Non-pigmented ciliary epithelial cell (primary cell): ENCODE measurements around the gene GPR137B.
"Not testable (repeated sequence)": the region's sequence is repeated elsewhere in the genome, so short reads cannot be mapped to it uniquely, and the experiment has no call there.

Experiments used
- DNase-seq: peaks from one replicate; pipeline ENCODE4 v3.0.0-alpha.2; 2010; ENCODE audit warnings: low read depth

Gene GPR137B

GRCh38 chr1:236144446-236145150 is 2.3 kb downstream of the GPR137B start:
- DNase-seq, result no peak

- DNase-seq, result no peak
Observed at GRCh38 chr1:236147068-236147467, 4.7 kb downstream of the GPR137B start.

- no peak for DNase-seq
Observed at GRCh38 chr1:236147521-236148469, 5.5 kb downstream of the GPR137B start.

- no peak for DNase-seq
Observed at GRCh38 chr1:236148470-236148845, 6.1 kb downstream of the GPR137B start.

- DNase-seq, result no peak
Observed at GRCh38 chr1:236149003-236149595, 6.8 kb downstream of the GPR137B start.

GRCh38 chr1:236149696-236150228 is 7.4 kb downstream of the GPR137B start:
- DNase-seq, result no peak

- no peak for DNase-seq
Observed at GRCh38 chr1:236150311-236150955, 8.1 kb downstream of the GPR137B start.

- DNase-seq, result no peak
Observed at GRCh38 chr1:236150986-236151385, 8.6 kb downstream of the GPR137B start.

GRCh38 chr1:236151739-236152424 is 9.5 kb downstream of the GPR137B start:
- DNase-seq, result no peak

GRCh38 chr1:236154126-236154525 is 11.8 kb downstream of the GPR137B start:
- no peak for DNase-seq

- DNase-seq, result no peak
Observed at GRCh38 chr1:236154671-236155398, 12.5 kb downstream of the GPR137B start.

GRCh38 chr1:236155399-236155767 is 13.0 kb downstream of the GPR137B start:
- DNase-seq, result no peak

- DNase-seq, result no peak
Observed at GRCh38 chr1:236155841-236156503, 13.6 kb downstream of the GPR137B start.

- DNase-seq, result no peak
Observed at GRCh38 chr1:236156512-236157208, 14.3 kb downstream of the GPR137B start.

GRCh38 chr1:236158072-236158471 is 15.7 kb downstream of the GPR137B start:
- DNase-seq, result not testable (repeated sequence)

GRCh38 chr1:236158719-236159118 is 16.4 kb downstream of the GPR137B start:
- no peak for DNase-seq

GRCh38 chr1:236159704-236160539 is 17.6 kb downstream of the GPR137B start:
- no peak for DNase-seq

GRCh38 chr1:236160540-236161127 is 18.3 kb downstream of the GPR137B start:
- DNase-seq, result no peak
